Glutamatergic neuron (in vitro differentiated cells): ENCODE measurements around the gene UBA7. TPM values are rescaled to one million over a fixed set of nuclear protein-coding genes. Genes with fewer than 3 reads are reported as not detected.

Source experiments
- DNase-seq: peaks from one replicate; pipeline ENCODE4 v3.0.0; 2022
- H3K27ac Mint-ChIP-seq: one replicate; pipeline ENCODE4 v1.8.0; 2020; ENCODE audit warnings: mild to moderate bottlenecking, mixed read lengths, inconsistent platforms; ENCODE audit not compliant: unreplicated experiment
- H3K27me3 Mint-ChIP-seq: one replicate; pipeline ENCODE4 v1.8.0; 2020; ENCODE audit warnings: mild to moderate bottlenecking, moderate library complexity, mixed read lengths, inconsistent platforms; ENCODE audit not compliant: unreplicated experiment
- H3K36me3 Mint-ChIP-seq: one replicate; pipeline ENCODE4 v1.8.0; 2020; ENCODE audit warnings: mild to moderate bottlenecking, mixed read lengths, inconsistent platforms; ENCODE audit not compliant: unreplicated experiment
- H3K4me1 Mint-ChIP-seq: one replicate; pipeline ENCODE4 v1.8.0; 2020; ENCODE audit warnings: mild to moderate bottlenecking, low read depth, mixed read lengths, inconsistent platforms; ENCODE audit not compliant: unreplicated experiment
- H3K4me3 Mint-ChIP-seq: one replicate; pipeline ENCODE4 v1.8.0; 2020; ENCODE audit warnings: mild to moderate bottlenecking, mixed read lengths, inconsistent platforms; ENCODE audit not compliant: unreplicated experiment
- H3K9me3 Mint-ChIP-seq: one replicate; pipeline ENCODE4 v1.8.0; 2020; ENCODE audit warnings: mild to moderate bottlenecking, moderate library complexity, mixed read lengths, inconsistent platforms; ENCODE audit not compliant: unreplicated experiment
- microRNA-seq: library from miRNA; unstranded; fragments of <30 nt; microRNA quantifications from one replicate; pipeline ENCODE4, GENCODE V29; 2020; ENCODE audit not compliant: unreplicated experiment
- total RNA-seq: library from RNA; stranded (reverse); fragmentation: NEBNext Ultra II Directional; extraction: Animal tissue kit (Norgen Biotek cat#: 25700); gene quantifications from one replicate; pipeline ENCODE4 v1.2.1, GENCODE V29; 2021; ENCODE audit not compliant: unreplicated experiment
- TF ChIP-seq, protein P1 (sequence below): fragments of 200-600 bp; sonication (generic); IDR thresholded peaks from one replicate; pipeline ENCODE4 v1.5.0; 2021; ENCODE audit not compliant: partially characterized antibody, unreplicated experiment

The UBA7 gene
- total RNA-seq, 1 donor from 2014 or later, result 0.54 TPM

DNA sequence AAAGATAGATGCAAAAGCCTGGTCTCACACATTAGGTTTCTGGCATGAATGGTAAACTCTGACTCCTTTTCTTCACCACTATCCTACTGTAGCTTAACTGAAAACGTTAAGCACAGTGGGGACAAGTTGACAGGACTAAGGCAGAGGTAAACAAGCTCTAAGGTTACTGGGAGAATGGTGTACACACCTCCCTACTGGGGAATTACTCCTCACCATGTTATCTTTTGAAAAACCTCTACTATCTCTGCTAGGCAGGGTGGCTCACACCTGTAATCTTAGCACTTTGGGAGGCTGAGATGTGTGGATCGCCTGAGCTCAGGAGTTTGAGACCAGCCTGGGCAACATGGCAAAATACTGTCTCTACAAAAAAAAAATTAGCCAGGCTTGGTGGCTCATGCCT is 56.6 kb downstream of the UBA7 start:
- Mint-ChIP-seq H3K27ac (no peak overlapping the region), H3K36me3 (no peaks in the 10 kb centered on the region), H3K4me3 (no peak overlapping the region), H3K27me3 (peaks cover 4% of the 10 kb centered on the region), H3K9me3 (no peaks in the 10 kb centered on the region), H3K4me1 (no peaks in the 10 kb centered on the region)
- TF ChIP-seq, protein P1, sequence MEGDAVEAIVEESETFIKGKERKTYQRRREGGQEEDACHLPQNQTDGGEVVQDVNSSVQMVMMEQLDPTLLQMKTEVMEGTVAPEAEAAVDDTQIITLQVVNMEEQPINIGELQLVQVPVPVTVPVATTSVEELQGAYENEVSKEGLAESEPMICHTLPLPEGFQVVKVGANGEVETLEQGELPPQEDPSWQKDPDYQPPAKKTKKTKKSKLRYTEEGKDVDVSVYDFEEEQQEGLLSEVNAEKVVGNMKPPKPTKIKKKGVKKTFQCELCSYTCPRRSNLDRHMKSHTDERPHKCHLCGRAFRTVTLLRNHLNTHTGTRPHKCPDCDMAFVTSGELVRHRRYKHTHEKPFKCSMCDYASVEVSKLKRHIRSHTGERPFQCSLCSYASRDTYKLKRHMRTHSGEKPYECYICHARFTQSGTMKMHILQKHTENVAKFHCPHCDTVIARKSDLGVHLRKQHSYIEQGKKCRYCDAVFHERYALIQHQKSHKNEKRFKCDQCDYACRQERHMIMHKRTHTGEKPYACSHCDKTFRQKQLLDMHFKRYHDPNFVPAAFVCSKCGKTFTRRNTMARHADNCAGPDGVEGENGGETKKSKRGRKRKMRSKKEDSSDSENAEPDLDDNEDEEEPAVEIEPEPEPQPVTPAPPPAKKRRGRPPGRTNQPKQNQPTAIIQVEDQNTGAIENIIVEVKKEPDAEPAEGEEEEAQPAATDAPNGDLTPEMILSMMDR, result no peak
- no peak for DNase-seq

GRCh38 chr3:49756036-49756435 is 57.7 kb downstream of the UBA7 start:
- TF ChIP-seq, protein P1, result no peak
- Mint-ChIP-seq H3K9me3 (no peaks in the 10 kb centered on the region), H3K4me1 (no peaks in the 10 kb centered on the region), H3K36me3 (no peaks in the 10 kb centered on the region), H3K27ac (no peak overlapping the region), H3K4me3 (no peak overlapping the region), H3K27me3 (peaks cover 4% of the 10 kb centered on the region)
- no peak for DNase-seq

Small RNA genes lying within 50 kb of the gene (microRNA-seq; reads per million reads assigned to microRNA genes)
- not detected for gene MIR5193

Other genes starting within 250 kb of the UBA7 start
- gene APEH, start 139.6 kb downstream of the UBA7 start, total RNA-seq, result 119 TPM
- 23.4 TPM for gene MST1, start 124.5 kb downstream of the UBA7 start, total RNA-seq
- gene RNF123, start 124.4 kb downstream of the UBA7 start, total RNA-seq, result 56.6 TPM
- 1.4 TPM for gene AMIGO3, start 94.3 kb downstream of the UBA7 start, total RNA-seq
- 21.2 TPM for gene GMPPB, start 90.0 kb downstream of the UBA7 start, total RNA-seq
- gene IP6K1, start 27.4 kb downstream of the UBA7 start, total RNA-seq, result 44.6 TPM
- not detected for gene CDHR4, start 14.1 kb downstream of the UBA7 start, total RNA-seq
- gene INKA1, start 10.7 kb downstream of the UBA7 start, total RNA-seq, result 4.2 TPM
- gene TRAIP, start 42.6 kb upstream of the UBA7 start, total RNA-seq, result 11.3 TPM
- gene CAMKV, start 56.0 kb upstream of the UBA7 start, total RNA-seq, result 518 TPM
- gene MST1R, start 89.9 kb upstream of the UBA7 start, total RNA-seq, result 8.6 TPM
- 15.4 TPM for gene MON1A, start 115.9 kb upstream of the UBA7 start, total RNA-seq
- 169 TPM for gene RBM6, start 126.2 kb upstream of the UBA7 start, total RNA-seq